GM12878 (cell line): ENCODE results near the gene ADAMTS1. TPM values are rescaled to one million over a fixed set of nuclear protein-coding genes. Genes with fewer than 3 reads are reported as not detected.

ENCODE experiments used
- ATAC-seq: fragments of 200-7000 bp; cut with Tn5 transposase; 3 replicates; pipeline ENCODE4 v1.9.1; 2020; ENCODE audit warnings: mild to moderate bottlenecking, moderate library complexity
- BruUV-seq: library from RNA; stranded (reverse); fragments of 400-500 nt; replicated peaks from 2 replicates; lab custom pipeline; 2021; lab: Mats Ljungman, UMichigan
- CTCF ChIA-PET: fragments of 300-600 bp; sonication (Branson Sonifier 250); formaldehyde crosslinking; extraction: SDS; loops from one replicate; lab custom pipeline; 2021; ENCODE audit warnings: inconsistent platforms; lab: Yijun Ruan, JAX
- POLR2A ChIA-PET: fragments of 350-600 bp; formaldehyde crosslinking; extraction: SDS; loops from one replicate; lab custom pipeline; 2021; ENCODE audit warnings: inconsistent platforms; lab: Charles Lee
- RAD21 ChIA-PET: fragments of 300-600 bp; sonication (Branson Sonifier 250); formaldehyde crosslinking; loops from one replicate; lab custom pipeline; 2023; ENCODE audit warnings: antibody characterized with exemption; ENCODE audit not compliant: unreplicated experiment; lab: Charles Lee
- SMC1A ChIA-PET: fragments of 300-600 bp; sonication (Branson Sonifier 250); formaldehyde crosslinking; loops from one replicate; lab custom pipeline; 2023; ENCODE audit not compliant: unreplicated experiment, uncharacterized antibody; lab: Charles Lee
- DNase-seq: peaks from one replicate; pipeline ENCODE4 v3.0.0-alpha.2; 2011; ENCODE audit warnings: low read depth, low spot score
- FAIRE-seq: peaks from 3 replicates; lab custom pipeline; 2011; peaks lifted over from hg19 to GRCh38; lab: Jason Lieb, UNC
- H2AFZ ChIP-seq: 2 replicates; pipeline ENCODE4 v1.6.0; 2011; ENCODE audit warnings: low read depth, low read length, control low read depth; ENCODE audit not compliant: control insufficient read depth
- H3K27ac ChIP-seq: 2 replicates; pipeline ENCODE4 v1.5.1; 2011; ENCODE audit warnings: control low read depth; ENCODE audit not compliant: control insufficient read depth, insufficient read depth
- H3K27me3 ChIP-seq, 2 experiments: replicated peaks in 1 of 2; 2 replicates each; pipeline versions ENCODE4 v1.6.0 to v1.6.1; 2011; ENCODE audit warnings: low read length in 1 of 2; ENCODE audit not compliant: control insufficient read depth in 2 of 2, insufficient read depth in 2 of 2
- H3K36me3 ChIP-seq, 2 experiments: 2 replicates each; pipeline ENCODE4 v1.5.1; 2011; ENCODE audit warnings: low read length in 1 of 2; ENCODE audit not compliant: control insufficient read depth in 2 of 2, insufficient read depth in 2 of 2
- H3K4me1 ChIP-seq: 2 replicates; pipeline ENCODE4 v1.6.1; 2011; ENCODE audit warnings: mild to moderate bottlenecking, low read length, moderate library complexity, mixed read lengths; ENCODE audit not compliant: control insufficient read depth, insufficient read depth
- H3K4me2 ChIP-seq: 2 replicates; pipeline ENCODE4 v1.6.0; 2011; ENCODE audit warnings: control low read depth; ENCODE audit not compliant: control insufficient read depth, insufficient read depth
- H3K4me3 ChIP-seq: fragments of 200-600 bp; sonication (generic); 2 replicates; pipeline ENCODE4 v1.5.1; 2016
- H3K79me2 ChIP-seq: 2 replicates; pipeline ENCODE4 v1.6.0; 2011; ENCODE audit warnings: low read length; ENCODE audit not compliant: control insufficient read depth, insufficient read depth
- H3K9ac ChIP-seq: 2 replicates; pipeline ENCODE4 v1.8.0; 2011; ENCODE audit warnings: low read length, control low read depth, mixed read lengths; ENCODE audit not compliant: control insufficient read depth, insufficient read depth
- H3K9me3 ChIP-seq: replicated peaks from 3 replicates; pipeline ENCODE4 v1.5.1; 2011; ENCODE audit warnings: mild to moderate bottlenecking, low read length; ENCODE audit not compliant: control insufficient read depth, insufficient read depth
- H4K20me1 ChIP-seq: 2 replicates; pipeline ENCODE4 v1.6.0; 2011; ENCODE audit not compliant: control insufficient read depth, insufficient read depth
- BCLAF1 ChIP-seq: fragments of 450-650 bp; IDR thresholded peaks from 2 replicates; pipeline ENCODE4 v1.6.1; 2017; ENCODE audit warnings: antibody characterized with exemption, mild to moderate bottlenecking, moderate library complexity
- EP300 ChIP-seq, 2 experiments: fragments of 150-350 bp in 1 of 2; IDR thresholded peaks; 2 replicates each; pipeline ENCODE4 v1.6.1; 2011 to 2012; ENCODE audit warnings: low read depth in 2 of 2, low read length in 2 of 2, borderline replicate concordance in 1 of 2, improper control_type of control experiment in 1 of 2, inconsistent platforms in 1 of 2; ENCODE audit not compliant: control insufficient read depth in 1 of 2
- HSF1 ChIP-seq: fragments of 150-350 bp; IDR thresholded peaks from 2 replicates; pipeline ENCODE4 v1.6.1; 2014; ENCODE audit warnings: mild to moderate bottlenecking, low read depth, low read length
- KDM1A ChIP-seq: fragments of 200-600 bp; sonication (generic); IDR thresholded peaks from 2 replicates; pipeline ENCODE4 v1.6.1; 2016; ENCODE audit warnings: borderline replicate concordance
- NR2F1 ChIP-seq: fragments of 450-650 bp; conservative IDR thresholded peaks from 2 replicates; pipeline ENCODE4 v1.6.1; 2017; ENCODE audit warnings: mild to moderate bottlenecking
- PBX3 ChIP-seq: IDR thresholded peaks from 2 replicates; pipeline ENCODE4 v1.6.1; 2011; ENCODE audit warnings: mild to moderate bottlenecking, low read depth, low read length, moderate library complexity; ENCODE audit not compliant: insufficient replicate concordance
- PRDM15 ChIP-seq: fragments of 450-650 bp; formaldehyde crosslinking; IDR thresholded peaks from 2 replicates; pipeline ENCODE4 v1.4.0; 2020; ENCODE audit warnings: mild to moderate bottlenecking, moderate library complexity
- RAD21 ChIP-seq: IDR thresholded peaks from 2 replicates; pipeline ENCODE4 v1.6.1; 2011; ENCODE audit warnings: mild to moderate bottlenecking, low read depth, low read length, moderate library complexity; ENCODE audit not compliant: insufficient read depth
- RAD51 ChIP-seq: fragments of 450-650 bp; IDR thresholded peaks from 2 replicates; pipeline ENCODE4 v1.6.1; 2016; ENCODE audit warnings: moderate library complexity, mild to moderate bottlenecking, inconsistent platforms
- RBBP5 ChIP-seq: fragments of 200-600 bp; sonication (generic); conservative IDR thresholded peaks from 2 replicates; pipeline ENCODE4 v1.6.1; 2016
- STAT3 ChIP-seq: IDR thresholded peaks from 2 replicates; pipeline ENCODE4 v1.6.1; 2011; ENCODE audit warnings: low read depth, low read length, improper control_type of control experiment
- TCF12 ChIP-seq: IDR thresholded peaks from 2 replicates; pipeline ENCODE4 v1.6.1; 2011; ENCODE audit warnings: low read depth, mild to moderate bottlenecking, low read length
- USF2 ChIP-seq: IDR thresholded peaks from 2 replicates; pipeline ENCODE4 v1.6.1; 2011; ENCODE audit warnings: low read depth, low read length, improper control_type of control experiment, borderline replicate concordance
- WGBS: methylation state at CpG from one replicate; pipeline ENCODE4 v1.1.6; 2016; ENCODE audit warnings: low lambda C conversion rate; ENCODE audit not compliant: insufficient replicate concordance, insufficient coverage; ENCODE audit errors: missing lambda C conversion rate; 5-methylcytosine and 5-hydroxymethylcytosine counted together
- in situ Hi-C: fragments of 300-500 bp; cut with MboI; formaldehyde crosslinking; loops from 9 replicates; pipeline ENCODE4 v1.14.3; 2018; ENCODE audit warnings: mixed read lengths
- intact Hi-C: fragments of 100-400 bp; cut with micrococcal nuclease; formaldehyde crosslinking; loops from one replicate; pipeline ENCODE4 v1.14.2; 2022; ENCODE audit not compliant: unreplicated experiment
- polyA plus RNA-seq, 11 experiments: library from polyadenylated mRNA; depleted of rRNA in 4 of 11; unstranded in 6 of 11; stranded (reverse) in 5 of 11; fragments of >200 nt; fragmentation: Nextera tagmentation in 4 of 11; fragmentation: Illumina TruSeq in 1 of 11; extraction: Ambion mirVana in 4 of 11; extraction: Trizol in 1 of 11; gene quantifications; 1 replicate in 1 of 11; 2 replicates in 10 of 11; pipeline versions ENCODE4 v1.2.1 to v1.2.3, GENCODE V29; 2011 to 2016; ENCODE audit warnings: inconsistent platforms in 2 of 11, missing spikeins in 2 of 11, low read depth in 1 of 11
- total RNA-seq, 4 experiments: library from RNA; depleted of rRNA in 3 of 4; stranded (reverse); fragments of >200 nt in 3 of 4; fragmentation: Illumina TruSeq in 1 of 4; extraction: Trizol in 1 of 4; gene quantifications; 2 replicates each; pipeline versions ENCODE4 v1.2.1 to v1.2.3, GENCODE V29; 2013 to 2021

Gene ADAMTS1
- total and polyA plus RNA-seq, 10 of the 15 experiments (the other 5 are each of a cell fraction or from before 2014, with no cell fraction given), result 0.06 to 0.21 (median 0.08) TPM; not detected in 6

GRCh38 chr21:26840912-26841311 lies 4.3 kb downstream of the ADAMTS1 start:
- RAD21 ChIA-PET, result no interaction called here
- no TSS peak for BruUV-seq
- ATAC-seq (no peak), FAIRE-seq (no peak), DNase-seq (no peak)
- Histone ChIP-seq H3K4me2 (no peak overlapping the region), H3K27ac (no peak overlapping the region), H3K27me3 (no peaks in the 10 kb centered on the region), H3K79me2 (no peaks in the 10 kb centered on the region), H3K9ac (no peak overlapping the region), H3K4me1 (no peaks in the 10 kb centered on the region), H3K4me3 (no peak overlapping the region), H3K36me3 (no peaks in the 10 kb centered on the region), H2AFZ (no peak overlapping the region), H3K9me3 (peaks cover 3% of the 10 kb centered on the region; the same call in 1 of the 3 replicates), H4K20me1 (no peaks in the 10 kb centered on the region)
- WGBS, result 48% methylated on average over 7 of the region's 7 CpGs
- in situ Hi-C loops, result loop anchor here (5.0 kb wide), 1 partner anchor 1906 kb away; no protein-coding TSS in a partner anchor
- CTCF ChIA-PET, result interaction anchor here (2.1 kb wide), 1 partner anchor 1904 kb away, joined by 6 read pairs; no protein-coding TSS in a partner anchor
- intact Hi-C loops, result loop anchor here (10.0 kb wide), 1 partner anchor 1674 kb away; no protein-coding TSS in a partner anchor
- POLR2A ChIA-PET, result no interaction called here
- SMC1A ChIA-PET, result no interaction called here
- TF ChIP-seq KDM1A (no peak), BCLAF1 (no peak), RAD21 (no peak), RAD51 (no peak), RBBP5 (no peak), PRDM15 (no peak), HSF1 (no peak), STAT3 (no peak), PBX3 (no peak), NR2F1 (no peak), EP300 (IDR thresholded peaks at IDR 0.05; ENCODE audit: borderline replicate concordance in 1 of 2, control insufficient read depth in 1 of 2, low read depth in 2 of 2, low read length in 2 of 2) (no peak), TCF12 (no peak), USF2 (no peak)
